HEK293 (cell line): ENCODE data around the gene NGB.

Experiments used
- CTCF ChIA-PET: fragments of 350-600 bp; formaldehyde crosslinking; extraction: SDS; loops from one replicate; lab custom pipeline; 2021; ENCODE audit warnings: antibody characterized with exemption; lab: Yijun Ruan, JAX
- POLR2A ChIA-PET: fragments of 300-600 bp; formaldehyde crosslinking; extraction: SDS; loops from one replicate; lab custom pipeline; 2020; ENCODE audit warnings: antibody characterized with exemption, inconsistent platforms; lab: Yijun Ruan, JAX
- H3K27ac ChIP-seq: fragments of 200-500 bp; sonication (Bioruptor generic); 2 replicates; pipeline ENCODE4 v1.5.1; 2014; ENCODE audit warnings: low read depth, low read length, control low read depth, inconsistent platforms; ENCODE audit errors: extremely low read depth
- H3K36me3 ChIP-seq, 2 experiments: fragments of 200-500 bp in 1 of 2; sonication (Bioruptor generic) in 1 of 2; 1 replicate in 1 of 2; 2 replicates in 1 of 2; pipeline ENCODE4 v1.5.1; 2014 to 2017; ENCODE audit warnings: inconsistent platforms in 2 of 2, low read length in 2 of 2; ENCODE audit not compliant: control insufficient read depth in 2 of 2, insufficient read depth in 1 of 2
- H3K4me1 ChIP-seq: fragments of 200-500 bp; sonication (Bioruptor generic); 2 replicates; pipeline ENCODE4 v1.5.1; 2014; ENCODE audit warnings: mild to moderate bottlenecking, low read length, inconsistent platforms; ENCODE audit not compliant: control insufficient read depth, insufficient read depth
- H3K4me3 ChIP-seq: 2 replicates; pipeline ENCODE4 v1.5.1; 2011; ENCODE audit warnings: low read depth, mild to moderate bottlenecking, control low read depth, low read length, moderate library complexity
- H3K9me3 ChIP-seq: fragments of 200-500 bp; sonication (Bioruptor generic); 2 replicates; pipeline ENCODE4 v1.5.1; 2014; ENCODE audit warnings: low read depth, low read length, inconsistent platforms; ENCODE audit not compliant: control insufficient read depth, insufficient read depth
- ELK4 ChIP-seq: IDR thresholded peaks from 2 replicates; pipeline ENCODE4 v1.6.1; 2011; ENCODE audit warnings: mild to moderate bottlenecking, low read depth, low read length, borderline replicate concordance
- OVOL3 ChIP-seq: fragments of 450-650 bp; formaldehyde crosslinking; IDR thresholded peaks from 2 replicates; pipeline ENCODE4 v1.5.1; 2016; ENCODE audit warnings: missing biosample characterization, missing genetic modification characterization
- PRDM1 ChIP-seq: fragments of 450-650 bp; formaldehyde crosslinking; IDR thresholded peaks from 2 replicates; pipeline ENCODE4; 2016; ENCODE audit warnings: missing biosample characterization, missing genetic modification characterization
- PRDM10 ChIP-seq: fragments of 450-650 bp; formaldehyde crosslinking; IDR thresholded peaks from 2 replicates; pipeline ENCODE4 v1.5.1; 2016; ENCODE audit warnings: missing biosample characterization, missing genetic modification characterization
- PRDM6 ChIP-seq: fragments of 450-650 bp; formaldehyde crosslinking; IDR thresholded peaks from 2 replicates; pipeline ENCODE4 v1.5.1; 2017; ENCODE audit warnings: missing biosample characterization, missing genetic modification characterization
- SCRT2 ChIP-seq: fragments of 450-650 bp; formaldehyde crosslinking; IDR thresholded peaks from 2 replicates; pipeline ENCODE4 v1.5.1; 2016; ENCODE audit warnings: missing biosample characterization, missing genetic modification characterization
- ZBTB48 ChIP-seq: fragments of 450-650 bp; formaldehyde crosslinking; IDR thresholded peaks from 2 replicates; pipeline ENCODE4 v1.5.1; 2016; ENCODE audit warnings: missing biosample characterization, missing genetic modification characterization
- ZIC2 ChIP-seq: fragments of 450-650 bp; formaldehyde crosslinking; IDR thresholded peaks from 2 replicates; pipeline ENCODE4 v1.5.1; 2016; ENCODE audit warnings: missing biosample characterization, missing genetic modification characterization
- ZNF175 ChIP-seq: fragments of 450-650 bp; formaldehyde crosslinking; IDR thresholded peaks from 2 replicates; pipeline ENCODE4 v1.5.1; 2016; ENCODE audit warnings: missing biosample characterization, missing genetic modification characterization
- ZNF311 ChIP-seq: fragments of 450-650 bp; formaldehyde crosslinking; IDR thresholded peaks from 2 replicates; pipeline ENCODE4 v1.5.1; 2017; ENCODE audit warnings: missing biosample characterization, missing genetic modification characterization, borderline replicate concordance
- ZNF324 ChIP-seq: fragments of 450-650 bp; formaldehyde crosslinking; IDR thresholded peaks from 2 replicates; pipeline ENCODE4 v1.5.1; 2016; ENCODE audit warnings: missing biosample characterization, missing genetic modification characterization
- ZNF433 ChIP-seq: fragments of 450-650 bp; formaldehyde crosslinking; IDR thresholded peaks from 2 replicates; pipeline ENCODE4 v1.5.1; 2016; ENCODE audit warnings: missing biosample characterization, missing genetic modification characterization, low read depth
- ZNF544 ChIP-seq: fragments of 450-650 bp; formaldehyde crosslinking; IDR thresholded peaks from 2 replicates; pipeline ENCODE4 v1.5.0; 2017; ENCODE audit warnings: missing biosample characterization, missing genetic modification characterization
- ZNF600 ChIP-seq: fragments of 450-650 bp; formaldehyde crosslinking; IDR thresholded peaks from 2 replicates; pipeline ENCODE4 v1.5.1; 2016; ENCODE audit warnings: missing biosample characterization, missing genetic modification characterization
- ZNF626 ChIP-seq: fragments of 450-650 bp; sonication (Bioruptor Pico); formaldehyde crosslinking; IDR thresholded peaks from 2 replicates; pipeline ENCODE4 v1.5.1; 2018; ENCODE audit warnings: missing biosample characterization, missing genetic modification characterization, inconsistent platforms
- ZNF654 ChIP-seq: fragments of 450-650 bp; formaldehyde crosslinking; IDR thresholded peaks from 2 replicates; pipeline ENCODE4 v1.5.1; 2016; ENCODE audit warnings: low read depth, missing biosample characterization, missing genetic modification characterization
- TF ChIP-seq, protein P1 (sequence below): fragments of 450-650 bp; formaldehyde crosslinking; IDR thresholded peaks from 2 replicates; pipeline ENCODE4; 2016; ENCODE audit warnings: missing biosample characterization, missing genetic modification characterization

NGB gene

DNA sequence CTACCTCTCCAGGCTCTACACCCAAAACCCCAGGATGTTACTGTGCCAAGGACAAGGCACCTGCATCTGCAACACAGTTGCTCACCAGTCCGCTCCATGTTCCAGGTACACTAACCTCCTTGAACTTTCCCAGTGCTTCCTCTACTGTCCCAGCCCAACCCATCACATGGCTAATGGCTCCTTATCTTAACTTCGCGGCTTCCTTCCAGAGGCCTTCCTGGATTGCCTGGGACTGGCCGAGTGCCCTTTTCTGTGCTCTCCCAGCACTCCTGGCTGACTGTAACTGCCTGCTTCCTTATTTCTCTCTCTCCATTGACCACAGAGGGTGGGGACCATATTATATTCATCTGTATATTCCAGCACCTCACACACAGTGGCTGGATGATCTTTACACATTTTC lies 28.8 kb upstream of the NGB start (continued):
- TF ChIP-seq ZNF600 (tag by site-specific recombination), result no peak
- TF ChIP-seq ELK4, result no peak
- TF ChIP-seq ZNF324, result no peak
- TF ChIP-seq, all 188 proteins: peak for 0

- POLR2A ChIA-PET, result interaction anchor here (0.5 to 0.9 kb wide), 2 partner anchors 19 to 165 kb away, joined by 3 to 4 read pairs; no protein-coding TSS in a partner anchor
- Histone ChIP-seq H3K4me3 (no peak overlapping the region), H3K4me1 (peaks cover 3% of the 10 kb centered on the region; the same call in 1 of the 2 replicates), H3K27ac (no peak overlapping the region), H3K9me3 (no peaks in the 10 kb centered on the region), H3K36me3 (peaks cover 4 to 63% of the 10 kb centered on the region in 2 experiments; a peak in 2 of 3 replicates)
- TF ChIP-seq ZNF433 (tag by site-specific recombination) (no peak), PRDM1 (no peak), OVOL3 (no peak), SCRT2 (no peak), ZNF175 (tag by site-specific recombination) (no peak), ZNF654 (tag by site-specific recombination) (no peak), PRDM6 (no peak), ZNF311 (tag by site-specific recombination) (no peak), PRDM10 (no peak), ZNF626 (tag by site-specific recombination) (no peak), ZBTB48 (tag by site-specific recombination) (no peak)
- CTCF ChIA-PET, result interaction anchor here (0.6 to 11.9 kb wide), 4 partner anchors 18 to 283 kb away, joined by 3 to 293 read pairs (median 5); no protein-coding TSS in a partner anchor
Measured at GRCh38 chr14:77296906-77297305, 25.9 kb upstream of the NGB start.

DNA sequence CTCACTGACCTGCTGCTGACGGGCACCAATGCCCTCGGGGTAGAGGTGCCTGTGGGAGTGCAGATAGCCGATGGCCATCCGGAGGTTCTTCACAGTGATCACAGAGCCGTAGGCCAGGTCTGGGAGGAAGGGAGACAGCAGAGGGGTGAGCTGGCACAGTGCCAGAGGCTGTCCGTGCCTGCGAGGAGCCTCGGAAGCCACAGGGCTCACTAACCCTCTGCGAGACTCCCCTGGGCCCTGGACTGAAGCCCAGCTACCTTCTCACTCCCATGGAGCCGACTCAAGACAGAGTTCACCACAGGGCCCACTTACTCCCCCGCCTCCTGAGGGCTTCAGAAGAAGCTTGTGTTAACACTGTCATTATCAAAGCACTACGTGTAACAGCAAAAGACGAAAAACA lies 25.1 kb upstream of the NGB start:
- H3K36me3 ChIP-seq, result peaks cover 4 to 58% of the 10 kb centered on the region in 2 experiments; a peak in 2 of 3 replicates
- POLR2A ChIA-PET, result interaction anchor here (0.5 kb wide), 1 partner anchor 164 kb away, joined by 4 read pairs; no protein-coding TSS in a partner anchor
- TF ChIP-seq ZIC2 (tag by site-specific recombination), result peak; percentile 47
- TF ChIP-seq, protein P1, sequence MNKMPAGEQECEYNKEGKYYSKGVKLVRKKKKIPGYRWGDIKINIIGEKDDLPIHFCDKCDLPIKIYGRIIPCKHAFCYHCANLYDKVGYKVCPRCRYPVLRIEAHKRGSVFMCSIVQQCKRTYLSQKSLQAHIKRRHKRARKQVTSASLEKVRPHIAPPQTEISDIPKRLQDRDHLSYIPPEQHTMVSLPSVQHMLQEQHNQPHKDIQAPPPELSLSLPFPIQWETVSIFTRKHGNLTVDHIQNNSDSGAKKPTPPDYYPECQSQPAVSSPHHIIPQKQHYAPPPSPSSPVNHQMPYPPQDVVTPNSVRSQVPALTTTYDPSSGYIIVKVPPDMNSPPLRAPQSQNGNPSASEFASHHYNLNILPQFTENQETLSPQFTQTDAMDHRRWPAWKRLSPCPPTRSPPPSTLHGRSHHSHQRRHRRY (tag by site-specific recombination), result no peak
- 0 out of 2 replicates have a peak, but pooled peaks have one; percentile 65 for TF ChIP-seq ZNF544 (tag by site-specific recombination)
- TF ChIP-seq, all 188 proteins: peak for 2
- CTCF ChIA-PET, result interaction anchor here (1.7 kb wide), 1 partner anchor 20 kb away, joined by 7 read pairs; no protein-coding TSS in a partner anchor
- Histone ChIP-seq H3K27ac (no peak overlapping the region), H3K4me1 (peaks cover under 1% of the 10 kb centered on the region; the same call in 1 of the 2 replicates), H3K9me3 (no peaks in the 10 kb centered on the region), H3K4me3 (no peak overlapping the region)
